ENCODE measurements around the gene ZNF415.
"Not testable (repeated sequence)": the region's sequence is repeated elsewhere in the genome, so short reads cannot be mapped to it uniquely, and the experiment has no call there.

The ZNF415 gene

DNA sequence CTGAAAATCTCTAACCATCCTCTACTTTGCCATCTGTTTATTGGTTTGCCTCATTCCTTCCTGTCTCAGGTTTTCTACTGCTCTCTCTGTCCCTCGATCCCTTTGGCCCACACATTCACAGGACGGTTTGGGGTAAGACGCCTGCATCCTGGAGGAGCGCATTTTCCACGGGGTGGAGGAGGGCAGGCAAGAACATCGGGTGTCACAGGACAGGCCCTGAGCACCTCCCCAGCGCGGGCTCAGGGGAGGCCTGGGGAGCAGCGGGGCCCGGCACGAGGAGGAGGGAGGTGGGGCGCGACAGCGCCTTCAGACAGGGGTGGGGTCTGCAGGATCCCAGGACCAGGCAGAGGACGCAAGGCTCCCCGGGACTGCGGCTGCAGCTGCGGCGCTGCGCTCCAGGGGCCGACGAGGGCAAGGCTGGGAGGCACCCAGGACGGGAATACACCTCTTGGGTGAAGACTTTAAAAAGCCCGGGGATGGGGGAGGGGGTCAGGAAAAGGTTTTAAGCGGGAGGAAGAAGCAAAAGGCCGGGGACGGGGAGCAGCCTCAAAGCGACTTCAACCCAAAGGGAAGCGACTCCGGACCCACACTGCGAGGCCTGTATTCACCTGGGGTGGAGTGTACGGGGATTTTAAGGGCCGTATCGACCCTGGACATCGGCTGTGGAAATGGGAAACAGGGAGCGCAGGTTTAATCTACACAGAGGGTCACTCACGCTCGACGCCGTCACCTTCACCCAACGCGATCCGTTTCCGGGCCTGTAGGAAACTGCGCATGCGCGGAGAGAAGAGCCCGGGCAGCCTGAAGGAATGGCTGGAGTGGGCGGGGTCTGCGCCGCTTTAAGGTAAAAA, at the start of gene ZNF415:
Gene ZNF415 (minus strand): TSS at position 770 of the 851 bp plus-strand sequence. CDS start 10,234 bp downstream, outside the sequence.
- DNase-seq = no peak

DNA sequence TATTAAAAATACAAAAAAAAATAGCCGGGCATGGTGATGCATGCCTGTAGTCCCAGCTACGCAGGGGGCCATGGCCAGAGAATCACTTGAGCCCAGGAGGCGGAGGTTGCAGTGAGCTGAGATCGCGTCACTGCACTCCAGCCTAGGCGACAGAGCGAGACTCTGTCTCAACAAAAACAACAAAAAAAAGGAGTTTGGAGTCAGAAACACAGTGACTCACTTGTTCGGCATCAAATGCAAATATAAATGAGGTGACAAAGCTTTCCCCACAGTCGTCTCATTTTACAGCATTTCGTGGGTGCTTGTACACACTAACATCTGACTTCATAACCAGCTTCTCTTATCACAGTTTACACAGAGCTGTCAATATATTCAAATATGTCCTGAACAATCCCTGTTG, 49.5 kb upstream of the ZNF415 start:
- no peak for DNase-seq

GRCh38 chr19:53177986-53178385, 45.3 kb upstream of the ZNF415 start:
- DNase-seq = no peak

DNA sequence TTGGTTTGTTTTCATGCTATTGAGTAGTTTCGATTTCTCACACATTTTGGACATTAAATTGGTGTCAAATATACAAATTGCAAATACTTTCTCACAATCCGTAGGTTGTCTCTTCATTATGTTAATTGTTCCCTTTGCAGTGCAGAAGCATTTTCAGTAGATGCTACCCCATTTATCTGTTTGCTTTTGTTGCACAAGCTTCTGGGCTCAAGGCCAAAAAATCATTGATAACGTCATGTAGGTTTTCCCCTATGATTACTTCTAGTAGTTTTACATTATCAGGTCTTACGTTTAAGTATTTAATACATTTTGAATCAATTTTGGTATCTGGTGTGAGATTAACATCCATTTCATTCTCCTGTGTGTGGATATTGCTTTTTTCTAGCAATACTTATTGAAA, 40.2 kb upstream of the ZNF415 start:
- peak; percentile 13 for DNase-seq

GRCh38 chr19:53165691-53166091, 33.0 kb upstream of the ZNF415 start:
- no peak for DNase-seq

- DNase-seq = no peak
These were observed 28.4 kb upstream of the ZNF415 start for GRCh38 chr19:53161123-53161522.

DNA sequence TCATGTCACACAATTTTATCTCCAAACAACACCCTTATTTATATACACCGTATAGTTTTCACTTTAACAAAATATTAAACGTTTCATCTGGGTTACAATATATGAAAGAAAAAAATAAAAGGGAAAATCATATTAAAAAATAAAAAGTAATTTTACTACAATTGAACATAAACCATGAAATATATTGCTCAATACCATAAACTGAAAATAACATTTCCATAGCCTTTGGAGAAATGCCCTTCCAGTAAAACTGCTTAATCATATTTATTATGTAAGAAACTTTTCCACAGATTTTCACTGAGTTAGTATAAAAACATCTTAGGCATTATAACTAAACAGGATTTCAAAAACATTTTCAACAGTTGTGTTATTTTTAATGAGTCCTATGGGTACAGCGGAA, 27.6 kb upstream of the ZNF415 start:
- DNase-seq = no peak

DNA sequence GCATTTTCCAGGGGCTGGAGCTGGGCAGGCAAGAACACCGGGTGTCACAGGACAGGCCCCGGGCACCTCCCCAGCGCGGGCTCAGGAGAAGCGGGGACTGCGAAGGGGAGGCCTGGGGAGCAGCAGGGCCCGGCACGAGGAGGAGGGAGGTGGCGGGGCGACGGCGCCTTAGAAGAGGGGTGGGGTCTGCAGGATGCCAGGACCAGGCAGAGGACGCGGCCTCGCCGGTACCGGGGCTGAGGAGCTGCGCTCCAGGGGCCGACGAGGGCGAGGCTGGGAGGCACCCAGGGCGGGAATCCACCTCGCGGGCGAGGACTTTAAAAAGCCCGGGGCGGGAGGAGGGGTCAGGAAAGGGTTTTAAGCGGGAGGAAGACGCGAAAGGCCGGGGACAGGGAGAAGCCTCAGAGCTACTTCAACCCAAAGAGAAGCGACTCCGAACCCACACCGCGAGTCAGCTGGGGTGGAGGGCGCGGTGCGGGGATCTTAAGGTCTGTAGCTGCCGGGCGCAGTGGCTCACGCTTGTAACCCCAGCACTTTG, 25.5 kb upstream of the ZNF415 start:
- DNase-seq = peak; percentile 27

DNA sequence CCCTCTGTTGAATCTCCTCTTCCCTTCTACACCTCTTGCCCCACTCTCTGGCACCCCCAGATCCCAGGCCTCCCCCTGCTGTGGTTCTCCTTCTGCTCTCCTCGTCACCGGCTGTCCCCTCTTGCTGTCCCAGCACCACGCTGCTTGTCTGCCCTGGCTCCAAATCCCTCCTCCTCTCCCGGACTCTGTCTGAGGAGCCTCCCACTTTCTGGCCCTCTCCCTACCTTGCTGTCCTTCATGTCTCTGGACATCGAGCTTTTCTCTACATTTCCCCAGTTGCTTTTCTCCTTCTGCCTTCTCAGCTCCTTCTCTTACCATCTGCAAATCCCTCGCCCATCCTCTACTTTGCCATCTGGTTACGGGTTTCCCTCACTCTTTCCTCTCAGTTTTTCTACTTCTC, 24.9 kb upstream of the ZNF415 start:
- DNase-seq = no peak

DNA sequence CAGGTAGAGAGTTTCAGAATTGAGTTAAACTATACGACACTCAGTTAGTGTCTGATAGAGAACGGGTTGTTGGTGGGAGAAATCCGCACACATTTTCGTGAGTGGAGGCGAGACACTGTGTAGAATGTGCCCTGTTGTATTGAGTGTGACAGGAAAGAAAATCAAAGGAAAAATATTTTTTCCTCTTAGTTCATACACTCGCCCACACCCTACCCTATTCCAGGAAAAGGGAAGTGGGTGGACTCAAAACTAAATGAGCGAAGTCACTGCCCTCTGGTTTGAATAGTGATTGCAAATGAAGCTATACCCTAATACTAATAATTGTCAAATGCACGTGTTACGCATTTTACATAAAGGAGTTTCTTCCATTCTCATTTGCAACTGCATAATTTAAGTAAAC, 24.1 kb upstream of the ZNF415 start:
- DNase-seq = no peak

GRCh38 chr19:53147645-53148044, 14.9 kb upstream of the ZNF415 start:
- no peak for DNase-seq

GRCh38 chr19:53140351-53140750, 7.6 kb upstream of the ZNF415 start:
- no peak for DNase-seq

GRCh38 chr19:53136432-53136831, 3.7 kb upstream of the ZNF415 start:
- no peak for DNase-seq

GRCh38 chr19:53131727-53132126, 983 bp downstream of the ZNF415 start:
- DNase-seq = no peak

DNA sequence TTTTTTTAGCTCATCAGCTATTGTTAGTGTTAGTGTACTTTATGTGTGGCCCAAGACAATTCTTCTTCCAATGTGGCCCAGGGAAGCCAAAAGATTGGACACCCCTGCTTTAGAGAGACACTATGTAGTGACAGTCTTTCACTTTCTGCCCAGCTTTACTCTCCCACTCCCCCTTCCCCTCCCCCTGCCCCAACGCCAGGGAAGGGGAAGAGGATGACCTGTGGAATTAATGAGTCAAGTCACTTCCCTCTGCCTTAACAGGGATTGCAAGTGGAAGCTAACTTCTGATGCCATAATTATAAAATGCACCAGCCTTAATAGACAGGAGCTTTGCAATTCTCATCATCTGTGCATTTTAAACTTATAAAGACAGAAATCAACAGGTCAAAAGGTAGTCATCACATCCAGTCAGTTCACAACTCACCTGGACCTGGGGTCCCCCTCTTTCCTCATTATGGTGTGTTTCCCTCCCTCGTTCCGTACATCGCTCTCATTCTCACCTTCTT, 1.6 kb downstream of the ZNF415 start:
- DNase-seq = no peak

DNA sequence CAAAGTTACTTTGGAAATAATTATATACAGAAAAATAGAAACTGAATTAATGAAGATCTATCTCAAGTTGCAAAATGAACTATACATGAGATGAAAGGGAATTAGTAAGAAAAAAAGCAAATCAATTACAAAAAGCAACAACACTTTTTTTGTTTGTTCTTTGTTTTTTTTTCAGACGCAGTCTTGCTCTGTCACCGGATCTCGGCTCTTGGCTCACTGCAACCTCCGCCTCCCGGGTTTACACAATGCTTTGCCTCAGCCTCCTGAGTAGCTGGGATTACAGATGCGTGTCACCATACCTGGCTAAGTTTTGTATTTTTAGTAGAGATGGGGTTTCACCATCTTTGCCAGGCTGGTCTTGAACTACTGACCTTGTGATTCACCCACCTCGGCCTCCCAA, 2.2 kb downstream of the ZNF415 start:
- DNase-seq = no peak

DNA sequence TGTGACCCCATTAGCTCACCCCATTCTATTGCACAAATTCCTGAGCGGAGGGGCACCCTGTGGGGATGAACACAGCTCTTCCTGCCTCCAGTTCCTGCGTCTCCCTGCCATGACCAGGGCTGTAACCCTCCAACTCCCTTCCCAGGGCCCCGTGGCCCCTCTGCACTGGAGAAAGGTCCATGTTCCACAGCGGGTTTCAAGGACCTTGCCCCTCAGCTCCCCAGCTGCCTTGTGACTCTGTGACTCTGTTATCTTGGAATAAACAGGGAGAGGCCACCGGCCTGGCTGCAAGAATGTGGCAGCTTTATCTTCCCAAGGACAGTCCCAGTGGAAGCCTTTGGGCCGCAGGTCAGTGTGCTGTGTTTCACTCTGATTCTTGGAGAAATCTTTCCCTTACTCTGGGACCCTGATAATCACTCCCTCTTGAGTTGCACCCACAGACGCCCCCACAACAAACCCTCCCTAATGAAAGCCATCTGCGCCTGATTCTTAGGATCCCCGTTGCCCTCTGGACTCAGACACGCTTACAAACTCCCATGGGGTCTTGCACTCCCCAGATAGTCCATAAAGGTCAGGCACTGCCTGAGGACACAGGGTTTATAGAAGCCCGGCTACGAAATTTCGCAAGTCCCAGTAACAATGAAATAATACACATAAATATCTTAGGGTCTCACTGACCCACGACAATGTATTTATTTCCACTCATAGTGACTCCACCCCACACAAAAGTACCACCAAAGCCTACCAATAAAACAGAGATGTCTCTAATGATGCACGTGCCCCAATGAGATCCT, 5.8 kb downstream of the ZNF415 start:
- DNase-seq = not testable (repeated sequence)

DNA sequence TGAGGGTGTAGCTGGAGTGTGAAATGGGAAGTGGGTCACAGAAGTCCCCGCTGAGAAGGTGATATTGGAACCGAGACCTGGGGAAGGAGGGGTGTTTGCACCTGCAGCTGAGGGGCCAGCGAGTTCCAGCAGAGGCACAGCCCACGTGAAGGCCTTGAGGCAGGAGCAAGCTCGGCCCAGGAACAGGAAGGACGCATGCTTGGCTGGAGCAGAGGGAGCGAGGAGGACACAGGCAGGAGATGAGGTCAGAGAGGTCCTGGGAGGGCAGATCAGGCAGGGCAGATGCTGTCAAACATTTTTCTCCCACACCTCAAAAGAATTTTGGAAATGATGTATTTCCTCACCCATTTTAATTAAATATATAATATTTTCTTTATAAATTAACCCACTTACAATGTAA, 9.3 kb downstream of the ZNF415 start:
- DNase-seq = no peak

GRCh38 chr19:53112286-53112685, 20.4 kb downstream of the ZNF415 start:
- no peak for DNase-seq

- DNase-seq = no peak
These were observed 23.2 kb downstream of the ZNF415 start for GRCh38 chr19:53109527-53109926.

DNA sequence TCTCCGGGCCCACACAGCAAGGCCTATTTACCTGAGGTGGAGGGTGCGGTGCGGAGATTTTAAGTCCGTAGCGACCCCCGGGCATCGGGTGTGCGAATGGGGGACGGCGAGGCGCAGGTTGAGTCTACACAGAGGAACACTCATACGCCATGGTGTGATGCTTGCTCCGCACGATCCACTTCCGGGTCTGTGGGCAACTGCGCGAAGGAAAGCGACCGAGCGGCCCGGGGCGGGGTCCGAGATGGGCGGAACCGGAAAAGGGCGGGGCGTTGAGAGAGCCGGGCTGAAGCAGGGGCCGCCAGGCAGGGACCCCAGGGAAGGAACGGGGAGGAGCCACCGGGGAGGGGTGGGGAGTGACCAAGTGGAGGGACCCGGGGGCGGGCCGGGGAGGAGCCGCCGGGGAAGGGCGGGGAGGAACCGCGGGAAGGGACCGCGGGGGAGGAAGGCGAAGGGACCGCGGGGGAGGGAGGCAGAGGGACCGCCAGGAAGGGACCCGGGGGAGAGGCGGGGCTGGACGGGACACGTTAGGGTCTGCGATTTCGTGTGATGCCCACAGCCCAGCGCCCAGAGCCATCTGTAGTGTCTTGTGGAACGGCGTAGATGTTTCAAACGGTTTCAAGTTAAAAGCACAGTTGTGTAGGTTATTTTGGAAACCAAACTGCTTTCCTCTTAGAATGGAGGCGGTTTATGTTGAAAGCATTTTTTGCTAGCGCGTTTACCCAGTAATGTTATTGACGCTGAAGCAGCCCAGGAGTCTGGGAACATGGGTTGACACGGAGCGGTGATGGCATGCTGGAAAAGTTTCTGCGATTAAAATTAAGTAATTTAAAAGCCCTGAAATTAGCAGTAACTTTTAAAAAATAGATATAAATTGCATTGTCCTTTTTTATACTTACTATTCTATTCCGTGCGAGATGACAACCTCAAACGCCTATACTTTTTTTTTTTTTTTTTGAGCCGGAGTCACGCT, 29.2 kb downstream of the ZNF415 start, which contains the start of gene ZNF160:
Gene ZNF160 (minus strand): TSS at position 189 of the 970 bp plus-strand sequence. CDS start 17,146 bp downstream, outside the sequence.
- peak; percentile 99 for DNase-seq

GRCh38 chr19:53102756-53103233, 29.9 kb downstream of the ZNF415 start:
- DNase-seq = no peak
